UCSD-AML1 (cell line): ENCODE measurements around the gene CCDC184.
"Not testable (repeated sequence)": the region's sequence is repeated elsewhere in the genome, so short reads cannot be mapped to it uniquely, and the experiment has no call there.

Experiments used
- DNase-seq: peaks from one replicate; lab custom pipeline; 2025; ENCODE audit not compliant: unreplicated experiment; lab: John Stamatoyannopoulos, UW

CCDC184 gene

DNA sequence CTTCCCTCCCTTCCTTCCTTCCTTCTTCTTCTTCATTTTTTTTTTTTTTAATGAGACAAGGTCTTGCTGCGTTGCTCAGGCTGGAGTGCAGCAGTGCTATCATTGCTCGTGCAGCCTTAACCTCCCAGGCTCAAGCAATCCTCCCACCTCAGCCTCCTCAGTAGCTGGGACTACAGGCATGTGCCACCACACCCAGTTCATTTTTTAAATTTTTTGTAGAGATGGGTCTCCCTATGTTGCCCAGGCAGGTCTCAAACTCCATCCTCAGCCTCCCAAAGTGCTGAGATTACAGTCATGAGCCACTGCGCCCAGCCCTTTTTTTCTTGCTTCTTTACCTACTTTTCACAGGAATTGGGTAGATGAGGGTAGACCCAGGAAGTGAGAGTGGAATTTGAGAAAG lies 18.1 kb downstream of the CCDC184 start:
- DNase-seq: no peak

DNA sequence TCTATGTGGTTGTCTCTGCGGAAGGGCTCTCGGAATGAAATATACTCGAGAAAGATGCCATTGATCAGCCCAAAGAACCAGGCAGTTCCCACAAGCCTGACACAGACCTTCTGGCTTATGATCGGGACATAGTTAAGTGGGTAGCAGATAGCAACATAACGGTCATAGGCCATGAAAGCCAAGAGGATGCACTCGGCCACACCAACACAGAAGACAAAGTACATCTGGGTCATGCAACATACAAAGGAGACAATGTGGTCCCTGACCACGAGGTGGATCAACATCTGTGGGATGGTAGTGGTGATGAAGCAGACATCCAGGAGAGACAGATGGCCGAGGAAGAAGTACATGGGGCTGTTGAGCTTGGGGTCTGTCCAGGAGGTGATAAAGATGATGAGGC lies 19.3 kb downstream of the CCDC184 start:
- no peak for DNase-seq

DNA sequence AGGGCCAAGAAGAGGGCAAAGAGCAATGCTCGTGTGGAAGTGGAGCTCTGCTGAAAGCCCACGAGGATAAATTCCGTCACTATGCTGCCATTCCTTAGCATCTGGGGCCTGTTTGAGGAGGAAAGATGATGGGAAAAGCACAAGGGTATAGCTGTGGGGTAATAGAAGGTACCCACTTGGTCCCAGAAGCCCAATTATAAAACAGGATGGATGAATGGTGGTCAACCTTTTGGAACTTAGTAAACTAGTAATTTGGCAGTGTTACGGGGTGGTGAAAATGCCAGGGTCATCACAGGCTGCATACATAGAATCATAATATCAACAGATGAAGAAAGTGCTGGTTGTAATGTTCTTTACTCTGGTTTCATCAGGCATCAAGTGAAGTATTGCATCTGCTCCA lies 19.7 kb downstream of the CCDC184 start, which contains the start of gene OR10AD1:
TSS of gene OR10AD1 (minus strand) at position 101 of the 400 bp plus-strand sequence. CDS start at position 101, 0 bp downstream.
- DNase-seq: no peak

DNA sequence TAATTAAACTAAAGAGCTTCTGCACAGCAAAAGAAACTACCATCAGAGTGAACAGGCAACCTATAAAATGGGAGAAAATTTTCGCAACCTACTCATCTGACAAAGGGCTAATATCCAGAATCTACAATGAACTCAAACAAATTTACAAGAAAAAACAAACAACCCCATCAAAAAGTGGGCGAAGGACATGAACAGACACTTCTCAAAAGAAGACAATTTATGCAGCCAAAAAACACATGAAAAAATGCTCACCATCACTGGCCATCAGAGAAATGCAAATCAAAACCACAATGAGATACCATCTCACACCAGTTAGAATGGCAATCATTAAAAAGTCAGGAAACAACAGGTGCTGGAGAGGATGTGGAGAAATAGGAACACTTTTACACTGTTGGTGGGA lies 26.1 kb downstream of the CCDC184 start:
- not testable (repeated sequence) for DNase-seq

DNA sequence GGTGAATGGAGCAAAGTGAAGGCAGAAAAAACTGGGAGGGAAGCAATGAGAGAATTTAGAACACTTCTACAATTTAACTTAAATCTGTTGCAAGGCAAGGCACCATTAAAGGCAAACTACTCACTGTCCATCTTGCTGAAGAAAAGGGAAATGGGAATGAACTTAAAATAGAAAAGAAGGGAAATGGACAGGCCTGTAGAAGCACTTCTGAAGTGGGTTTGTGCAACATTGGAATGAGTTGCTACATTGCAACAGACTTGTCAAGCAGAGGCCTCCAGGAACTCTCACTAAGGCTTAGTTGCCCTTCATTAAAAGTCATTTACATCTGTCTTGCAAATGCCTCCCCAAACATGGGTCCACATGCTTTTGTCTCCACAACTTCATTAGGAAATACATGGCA lies 33.3 kb downstream of the CCDC184 start:
- DNase-seq: no peak

DNA sequence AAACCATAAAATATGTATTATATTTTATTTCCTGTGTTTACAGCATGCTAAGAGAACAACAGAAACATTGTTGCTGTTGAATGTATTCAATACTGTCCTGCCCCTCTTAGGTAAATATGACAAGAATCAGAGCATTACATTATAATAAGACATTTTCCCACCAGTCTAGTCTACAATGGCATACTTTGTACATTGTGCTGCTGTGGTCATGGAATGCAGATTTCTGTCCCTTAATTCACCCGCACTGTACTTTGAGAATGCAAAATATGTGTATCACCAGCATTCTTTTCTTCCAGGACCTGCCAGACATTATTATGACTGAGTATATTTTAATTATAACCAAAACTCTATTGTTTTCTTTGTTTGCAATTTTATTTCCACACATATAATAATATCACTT lies 36.2 kb downstream of the CCDC184 start:
- DNase-seq: no peak

DNA sequence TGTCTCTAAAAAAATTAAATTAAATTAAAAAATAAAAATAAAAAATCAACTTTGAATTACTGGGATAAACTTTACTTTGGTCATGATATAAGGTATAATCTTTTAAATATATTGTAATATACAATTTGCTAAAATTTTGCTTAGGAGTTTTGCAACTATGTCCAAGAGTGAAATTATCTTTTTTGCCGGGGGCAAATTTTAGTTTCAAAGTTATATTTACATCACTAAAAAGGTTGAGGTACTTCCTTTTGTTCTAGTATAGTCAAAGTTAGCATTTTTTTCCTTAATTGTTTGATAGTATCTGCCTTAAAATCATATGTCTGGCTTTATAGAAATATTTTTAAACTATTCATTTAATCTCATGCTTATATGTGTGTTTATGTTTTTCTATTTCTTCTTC lies 37.3 kb downstream of the CCDC184 start:
- DNase-seq: no peak

DNA sequence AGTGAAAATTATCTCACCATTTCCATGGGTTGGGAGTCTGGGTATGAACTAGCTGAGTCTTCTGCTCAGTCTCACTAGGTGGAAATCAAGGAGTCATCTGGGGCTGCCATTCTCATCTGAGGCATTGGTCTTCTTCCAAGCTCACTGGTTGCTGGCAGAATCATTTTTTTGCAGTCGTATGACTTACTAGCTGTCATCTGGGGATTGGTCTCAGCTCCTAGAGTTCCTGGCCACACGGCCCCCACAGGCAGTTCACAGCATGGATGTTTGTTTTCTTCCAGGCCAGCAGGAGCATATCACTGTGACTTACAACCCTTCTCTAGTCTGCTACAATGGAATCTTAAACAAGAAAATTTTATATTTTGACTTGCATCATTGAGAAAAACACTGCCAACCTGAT lies 38.2 kb downstream of the CCDC184 start:
- no peak for DNase-seq

DNA sequence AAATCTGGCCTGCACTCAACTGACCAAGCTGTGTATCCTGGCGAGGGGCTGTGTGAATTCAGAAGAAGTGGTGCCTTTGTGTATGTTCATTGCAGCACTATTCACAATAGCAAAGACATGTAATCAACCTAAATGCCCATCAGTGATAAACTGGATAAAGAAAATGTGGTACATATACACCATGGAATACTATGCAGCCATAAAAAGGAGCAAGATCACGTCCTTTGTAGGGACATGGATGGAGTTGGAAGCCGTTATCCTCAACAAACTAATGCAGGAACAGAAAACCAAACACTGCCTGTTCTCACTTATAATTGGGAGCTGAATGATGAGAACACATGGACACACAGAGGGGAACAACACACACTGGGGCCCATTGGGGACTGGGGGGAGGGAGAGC lies 41.1 kb downstream of the CCDC184 start:
- not testable (repeated sequence) for DNase-seq

DNA sequence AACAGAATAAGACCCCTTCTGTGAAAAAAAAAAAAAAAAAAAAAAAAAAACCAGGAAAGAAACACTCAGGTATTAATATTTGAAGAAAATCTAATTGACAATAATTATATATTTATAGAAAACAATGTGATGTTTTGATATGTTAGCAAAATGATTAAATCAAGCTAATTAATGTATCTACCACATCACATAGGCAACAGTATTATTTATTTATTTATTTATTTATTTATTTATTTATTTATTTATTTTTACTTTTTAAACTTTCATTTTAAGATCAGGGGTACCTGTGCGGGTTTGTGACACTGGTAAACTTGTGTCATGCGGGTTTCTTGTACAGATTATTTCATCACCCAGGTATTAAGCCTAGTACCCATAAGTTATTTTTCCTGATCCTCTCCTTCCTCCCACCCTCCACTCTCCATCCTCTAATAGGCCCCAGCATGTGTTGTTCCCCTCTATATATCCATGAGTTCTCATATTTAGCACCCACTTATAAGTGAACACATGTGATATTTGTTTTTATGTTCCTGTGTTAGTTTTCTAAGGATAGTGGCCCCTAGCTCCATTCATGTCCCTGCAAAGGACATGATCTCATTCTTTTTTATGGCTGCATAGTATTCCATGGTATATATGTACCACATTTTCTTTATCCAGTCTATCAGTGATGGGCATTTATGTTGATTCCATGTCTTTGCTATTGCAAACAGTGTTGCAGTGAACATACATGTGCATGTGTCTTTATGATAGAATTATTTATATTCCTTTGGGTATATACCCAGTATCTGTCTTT lies 47.9 kb downstream of the CCDC184 start:
- DNase-seq: not testable (repeated sequence)
